Stimulated activated memory B cell treated with anti-CD40 and anti-IgM and Interleukin-4, amounts not matched to agents 10 μg/mL and 1 μg/mL and 100 μg/mL, for 72 hours (primary cell): ENCODE results near the gene DAPK1.

ENCODE experiments used
- ATAC-seq: fragments of 150-1000 bp; cut with Tn5 transposase; 2 replicates; pipeline ENCODE4 v1.10.0; 2021
- H3K27ac Mint-ChIP-seq: one replicate; pipeline ENCODE4 v1.8.0; 2022; ENCODE audit warnings: mild to moderate bottlenecking, mixed read lengths
- H3K27me3 Mint-ChIP-seq: one replicate; pipeline ENCODE4 v1.8.0; 2022; ENCODE audit warnings: mixed read lengths
- H3K36me3 Mint-ChIP-seq: one replicate; pipeline ENCODE4 v1.8.0; 2022; ENCODE audit warnings: mixed read lengths
- H3K4me1 Mint-ChIP-seq: one replicate; pipeline ENCODE4 v1.8.0; 2022; ENCODE audit warnings: mixed read lengths
- H3K4me3 Mint-ChIP-seq: one replicate; pipeline ENCODE4 v1.8.0; 2022; ENCODE audit warnings: mild to moderate bottlenecking, moderate library complexity, mixed read lengths
- H3K9me3 Mint-ChIP-seq: one replicate; pipeline ENCODE4 v1.8.0; 2022; ENCODE audit warnings: mixed read lengths

DAPK1 gene

DNA sequence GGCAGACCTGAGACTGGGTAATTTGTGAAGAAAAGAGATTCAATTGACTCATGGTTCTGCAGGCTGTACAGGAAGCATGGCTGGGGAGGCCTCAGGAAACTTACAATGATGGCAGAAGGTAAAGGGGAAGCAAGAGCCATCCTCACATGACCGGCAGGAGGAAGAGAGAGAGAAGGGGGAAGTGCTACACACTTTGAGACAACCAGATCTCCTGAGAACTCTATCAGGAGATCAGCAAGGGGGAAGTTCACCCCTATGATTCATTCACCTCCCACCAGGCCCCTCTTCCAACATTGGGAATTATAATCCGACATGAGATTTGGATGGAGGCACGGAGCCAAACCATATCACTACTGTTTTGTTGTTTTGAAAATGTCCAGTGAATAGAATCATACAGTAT lies 110.2 kb downstream of the DAPK1 start:
- H3K4me1 Mint-ChIP-seq = no peaks in the 10 kb centered on the region
- peaks cover 8% of the 10 kb centered on the region for H3K9me3 Mint-ChIP-seq
- H3K36me3 Mint-ChIP-seq = no peaks in the 10 kb centered on the region
- no peak for ATAC-seq
- no peak overlapping the region for H3K4me3 Mint-ChIP-seq
- H3K27me3 Mint-ChIP-seq = no peaks in the 10 kb centered on the region
- no peak overlapping the region for H3K27ac Mint-ChIP-seq

DNA sequence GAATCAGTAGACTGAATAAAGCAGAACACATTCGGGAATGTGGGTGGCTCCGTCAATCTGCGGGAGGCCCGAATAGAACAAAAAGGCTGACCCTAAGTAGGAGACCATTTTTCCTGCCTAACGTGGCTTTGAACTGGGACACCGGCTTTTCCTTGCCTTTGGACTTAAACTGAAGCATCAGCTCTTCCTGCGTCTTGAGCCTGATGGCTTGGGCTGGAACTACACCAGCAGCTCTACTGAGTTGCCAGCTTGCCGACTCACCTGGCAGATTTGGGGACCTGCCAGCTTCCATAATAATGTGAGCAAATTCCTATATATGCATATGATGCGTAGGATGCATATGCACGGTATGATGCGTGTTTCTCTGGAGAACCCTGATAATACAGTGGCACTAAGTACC lies 111.3 kb downstream of the DAPK1 start:
- Mint-ChIP-seq H3K27me3 (no peaks in the 10 kb centered on the region), H3K36me3 (no peaks in the 10 kb centered on the region), H3K4me3 (no peak overlapping the region), H3K9me3 (peaks cover 8% of the 10 kb centered on the region), H3K4me1 (no peaks in the 10 kb centered on the region), H3K27ac (no peak overlapping the region)
- no peak for ATAC-seq

DNA sequence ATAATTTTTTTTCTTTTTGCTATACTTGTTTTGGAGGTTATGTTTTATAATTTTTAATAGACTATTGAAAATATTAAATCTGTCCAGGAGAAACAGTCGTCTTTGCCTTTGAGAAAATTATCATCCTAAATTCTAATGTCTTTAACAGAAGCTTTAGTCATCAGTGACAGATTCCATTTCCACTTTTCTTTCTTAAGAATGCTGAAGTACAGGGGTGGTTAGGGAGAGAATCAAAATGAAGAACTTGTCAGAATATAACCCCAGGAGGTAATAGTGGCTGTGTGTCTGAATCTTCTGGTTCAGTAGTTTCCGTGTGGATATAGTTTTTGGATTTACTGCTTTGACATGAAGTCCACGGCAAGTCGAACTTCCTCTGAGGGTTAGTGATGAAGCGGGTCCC lies 111.8 kb downstream of the DAPK1 start:
- Mint-ChIP-seq H3K4me1 (no peaks in the 10 kb centered on the region), H3K4me3 (no peak overlapping the region), H3K27ac (no peak overlapping the region), H3K27me3 (peaks cover 1% of the 10 kb centered on the region), H3K36me3 (no peaks in the 10 kb centered on the region), H3K9me3 (peaks cover 8% of the 10 kb centered on the region)
- ATAC-seq = no peak

DNA sequence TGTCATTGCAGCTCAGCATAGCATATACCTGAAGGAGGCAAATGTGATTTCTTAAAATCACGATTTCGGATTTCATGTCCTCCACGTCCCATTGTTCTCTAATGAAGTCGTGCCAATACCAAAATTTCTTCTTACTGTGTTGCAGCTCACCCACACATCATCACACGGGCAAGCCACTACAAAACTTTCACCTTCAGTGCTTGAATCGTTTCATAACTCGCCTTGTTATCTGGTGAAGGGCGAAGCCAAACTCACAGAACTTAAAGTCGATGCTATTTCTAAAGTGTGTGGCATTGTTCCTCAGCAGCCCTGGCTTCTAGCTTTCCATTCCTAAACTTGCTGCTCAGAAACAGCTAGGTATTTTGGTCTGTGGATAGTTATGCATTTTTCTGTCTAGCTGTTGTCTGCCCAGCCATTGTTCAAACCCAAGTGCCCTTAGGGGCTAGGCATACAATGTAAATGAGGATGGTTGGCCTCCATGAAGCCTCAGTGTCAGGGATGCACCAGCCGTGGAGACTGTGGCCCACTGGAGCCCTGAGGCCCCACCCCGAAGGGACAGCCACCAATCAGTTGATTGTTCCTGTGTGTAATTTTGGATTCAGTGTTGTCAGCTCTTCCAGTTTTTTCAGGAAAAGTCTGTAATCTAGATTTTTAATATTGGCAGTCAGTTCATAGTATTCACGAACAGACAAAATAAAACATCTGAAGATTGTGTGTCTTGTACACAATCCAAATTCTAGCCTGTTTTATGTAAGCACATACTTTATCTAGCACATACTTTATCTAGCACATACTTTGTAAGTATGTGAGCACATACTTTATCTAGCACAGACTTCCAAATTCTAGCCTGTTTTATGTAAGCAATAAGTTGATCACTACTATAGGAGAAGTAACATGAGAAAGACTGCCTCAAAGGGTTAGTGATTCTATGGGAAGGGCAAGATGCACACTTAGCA lies 112.8 kb downstream of the DAPK1 start:
- no peak overlapping the region for H3K4me3 Mint-ChIP-seq
- peaks cover 8% of the 10 kb centered on the region for H3K9me3 Mint-ChIP-seq
- no peaks in the 10 kb centered on the region for H3K36me3 Mint-ChIP-seq
- no peak for ATAC-seq
- no peaks in the 10 kb centered on the region for H3K4me1 Mint-ChIP-seq
- H3K27me3 Mint-ChIP-seq = peaks cover 6% of the 10 kb centered on the region
- no peak overlapping the region for H3K27ac Mint-ChIP-seq

DNA sequence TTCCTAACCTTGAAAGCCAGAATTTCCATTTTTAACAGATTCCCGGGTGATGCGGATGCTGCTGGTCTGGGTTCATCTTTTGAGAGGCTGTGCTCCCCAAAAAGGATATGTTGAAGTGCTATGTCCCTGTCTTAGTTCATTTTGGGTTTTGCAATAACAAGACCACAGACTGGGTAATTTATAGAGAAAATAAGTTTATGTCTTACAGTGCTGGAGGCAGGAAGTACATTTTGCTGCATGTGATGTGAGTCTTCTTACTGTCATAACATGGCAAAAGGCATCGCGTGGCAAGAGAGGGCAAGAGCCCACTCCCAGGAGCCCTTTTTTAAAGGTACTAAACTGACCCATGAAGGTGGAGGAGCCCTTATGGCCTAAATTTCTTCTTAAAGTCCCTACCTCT lies 114.1 kb downstream of the DAPK1 start:
- H3K27ac Mint-ChIP-seq = no peak overlapping the region
- peaks cover 6% of the 10 kb centered on the region for H3K9me3 Mint-ChIP-seq
- no peak overlapping the region for H3K4me3 Mint-ChIP-seq
- H3K27me3 Mint-ChIP-seq = peaks cover 6% of the 10 kb centered on the region
- no peaks in the 10 kb centered on the region for H3K4me1 Mint-ChIP-seq
- no peak for ATAC-seq
- no peaks in the 10 kb centered on the region for H3K36me3 Mint-ChIP-seq

DNA sequence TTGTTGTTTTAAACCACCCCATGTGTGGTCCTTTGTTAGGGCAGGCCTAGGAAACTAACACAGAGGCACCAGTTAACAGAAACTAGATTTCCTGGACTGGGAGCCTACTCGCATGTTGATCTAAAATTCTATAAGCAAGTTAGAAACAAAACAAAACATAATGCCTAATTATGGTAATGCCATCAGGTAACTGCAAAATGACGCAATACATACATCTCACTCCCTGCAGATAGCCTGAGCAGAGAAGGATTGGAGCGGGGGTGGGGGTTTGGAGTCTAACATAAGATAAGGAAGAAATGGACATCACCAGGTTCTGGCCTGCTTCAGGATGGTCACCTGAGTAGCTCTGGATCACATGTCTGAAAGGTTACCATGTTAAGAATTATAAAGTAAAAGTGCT lies 114.9 kb downstream of the DAPK1 start:
- no peaks in the 10 kb centered on the region for H3K36me3 Mint-ChIP-seq
- H3K9me3 Mint-ChIP-seq = peaks cover 5% of the 10 kb centered on the region
- H3K27ac Mint-ChIP-seq = no peak overlapping the region
- H3K4me1 Mint-ChIP-seq = no peaks in the 10 kb centered on the region
- peaks cover 6% of the 10 kb centered on the region for H3K27me3 Mint-ChIP-seq
- H3K4me3 Mint-ChIP-seq = no peak overlapping the region
- no peak for ATAC-seq

DNA sequence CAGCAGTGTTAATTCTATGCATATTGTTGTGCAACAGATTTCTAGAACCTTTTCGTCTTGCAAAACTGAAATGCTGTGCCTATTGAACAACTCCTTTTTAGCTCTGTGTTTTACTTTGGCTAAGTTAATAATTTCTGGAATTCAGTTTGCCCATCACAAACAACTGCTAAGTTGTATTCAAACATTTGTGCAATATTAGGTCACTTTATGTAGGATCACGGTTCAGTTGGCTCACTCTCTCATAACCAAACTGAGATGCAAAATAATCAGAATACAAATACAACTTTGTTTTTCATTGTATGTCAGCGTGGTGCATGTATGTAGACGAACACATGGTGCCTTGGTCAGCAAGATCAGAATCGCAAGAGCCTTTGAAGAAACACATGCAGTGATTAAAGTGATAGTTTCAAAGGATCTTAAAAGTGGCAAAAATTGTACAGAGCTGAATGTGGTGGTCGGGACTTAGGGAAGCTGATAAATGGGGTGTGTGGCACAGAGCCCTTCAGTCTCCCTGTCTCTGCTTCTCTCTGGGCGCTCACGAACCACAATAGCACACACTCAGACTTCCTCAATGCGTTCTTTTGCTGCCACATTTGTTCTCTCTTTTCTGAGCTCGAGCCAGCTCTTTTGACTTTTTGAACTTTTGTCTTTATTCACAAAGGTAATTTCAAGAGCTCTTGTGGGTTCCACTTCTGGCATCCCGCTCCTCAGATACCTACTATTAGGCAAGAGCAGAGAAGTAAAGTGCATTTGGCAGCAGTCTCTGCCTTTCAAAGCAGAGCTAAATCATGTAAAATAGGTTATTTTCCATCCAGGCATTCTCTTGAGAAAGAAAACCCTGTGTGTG lies 115.8 kb downstream of the DAPK1 start:
- Mint-ChIP-seq H3K27ac (no peak overlapping the region), H3K27me3 (peaks cover 6% of the 10 kb centered on the region), H3K4me1 (no peaks in the 10 kb centered on the region), H3K36me3 (no peaks in the 10 kb centered on the region), H3K9me3 (peaks cover 5% of the 10 kb centered on the region), H3K4me3 (no peak overlapping the region)
- ATAC-seq = no peak

DNA sequence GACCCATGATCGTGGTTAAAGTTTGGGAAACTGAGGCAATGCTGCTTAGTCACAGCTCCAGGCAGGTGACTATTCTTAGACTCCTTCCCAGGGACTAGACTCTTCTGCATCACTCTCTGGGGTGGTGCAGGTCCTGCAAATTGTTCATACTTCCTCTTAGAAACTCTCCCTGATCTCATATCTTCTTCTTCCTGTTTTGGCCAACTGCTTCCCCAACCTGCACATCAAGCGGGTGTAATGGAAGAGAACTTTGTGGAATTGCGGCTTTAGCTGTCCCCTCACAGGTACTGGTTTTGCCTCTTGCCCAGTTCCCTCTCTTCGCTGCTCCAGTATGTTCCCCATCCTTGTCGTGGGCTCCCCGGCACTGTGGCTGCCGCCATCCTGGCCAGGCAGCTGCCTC lies 116.7 kb downstream of the DAPK1 start:
- H3K4me1 Mint-ChIP-seq = no peaks in the 10 kb centered on the region
- no peaks in the 10 kb centered on the region for H3K36me3 Mint-ChIP-seq
- ATAC-seq = no peak
- no peak overlapping the region for H3K4me3 Mint-ChIP-seq
- H3K27me3 Mint-ChIP-seq = peaks cover 6% of the 10 kb centered on the region
- peaks cover 8% of the 10 kb centered on the region for H3K9me3 Mint-ChIP-seq
- no peak overlapping the region for H3K27ac Mint-ChIP-seq

DNA sequence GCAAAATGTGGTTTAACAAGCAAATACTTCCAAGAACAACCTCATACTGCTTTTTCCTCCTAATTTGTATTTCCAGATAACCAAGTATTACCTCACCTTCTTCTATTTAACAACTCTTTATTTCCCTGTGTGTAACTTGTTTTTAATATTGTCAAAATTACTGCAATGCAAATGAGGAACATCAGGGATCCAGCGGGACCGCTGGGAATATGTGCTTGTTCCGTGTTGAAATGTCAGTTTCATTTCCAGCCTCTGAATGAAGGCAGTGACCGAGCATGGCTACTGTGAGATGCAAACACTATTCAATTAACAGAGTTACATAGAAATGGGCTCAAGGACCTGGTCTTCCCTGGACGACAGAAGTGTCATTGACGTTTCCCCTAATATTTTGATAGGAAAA lies 117.5 kb downstream of the DAPK1 start:
- H3K4me3 Mint-ChIP-seq = no peak overlapping the region
- H3K27me3 Mint-ChIP-seq = peaks cover 6% of the 10 kb centered on the region
- H3K4me1 Mint-ChIP-seq = no peaks in the 10 kb centered on the region
- H3K27ac Mint-ChIP-seq = no peak overlapping the region
- H3K9me3 Mint-ChIP-seq = peaks cover 8% of the 10 kb centered on the region
- ATAC-seq = no peak
- no peaks in the 10 kb centered on the region for H3K36me3 Mint-ChIP-seq

DNA sequence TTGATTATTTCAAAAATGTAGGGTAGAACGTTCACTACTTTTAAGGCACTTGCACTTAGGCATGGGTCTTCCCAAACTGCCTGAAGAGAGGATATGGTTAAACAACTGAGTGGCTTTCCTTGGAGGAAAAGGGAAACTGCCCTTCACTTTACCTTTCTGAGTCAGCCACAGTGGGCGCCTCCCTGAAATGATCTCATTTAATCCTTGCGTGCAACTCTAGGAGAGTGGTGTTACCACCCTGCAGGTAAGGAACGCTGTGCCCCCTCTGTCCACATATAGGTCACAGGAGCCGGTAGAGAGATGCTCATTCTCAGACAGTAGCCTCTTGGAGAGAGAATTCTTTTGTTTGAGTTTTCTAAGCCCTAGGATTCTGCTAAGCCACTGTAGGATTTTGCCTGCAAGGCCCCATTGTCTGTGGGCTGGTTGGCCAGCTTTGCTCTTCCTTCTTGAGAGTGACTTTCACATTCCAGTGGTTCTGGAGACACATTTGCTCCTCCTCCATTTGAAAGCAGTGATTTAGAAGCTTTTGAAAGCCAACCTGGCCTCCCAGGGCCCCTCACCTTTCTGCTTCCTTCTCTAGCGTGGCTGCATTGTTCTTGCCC lies 118.0 kb downstream of the DAPK1 start:
- H3K4me3 Mint-ChIP-seq = no peak overlapping the region
- no peaks in the 10 kb centered on the region for H3K4me1 Mint-ChIP-seq
- peaks cover 8% of the 10 kb centered on the region for H3K9me3 Mint-ChIP-seq
- H3K27me3 Mint-ChIP-seq = peaks cover 6% of the 10 kb centered on the region
- ATAC-seq = no peak
- H3K36me3 Mint-ChIP-seq = no peaks in the 10 kb centered on the region
- H3K27ac Mint-ChIP-seq = no peak overlapping the region

DNA sequence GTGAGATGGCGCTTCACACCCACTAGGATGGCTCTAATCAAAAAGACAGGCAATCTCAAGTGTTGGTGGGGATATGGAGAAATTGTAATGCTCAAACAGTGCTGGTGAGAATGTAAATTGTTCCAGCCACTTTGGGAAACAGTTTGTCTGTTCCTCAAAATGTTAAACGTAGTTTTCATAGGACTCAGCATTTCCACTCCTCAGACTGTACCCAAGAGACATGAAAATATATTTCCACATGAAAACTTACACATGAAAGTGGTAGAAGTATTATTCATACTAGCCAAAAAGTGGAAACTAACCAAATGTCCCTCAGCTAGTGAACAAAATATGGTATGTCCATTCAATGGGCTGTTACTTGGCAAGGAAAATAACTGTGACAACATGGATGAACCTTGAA lies 120.6 kb downstream of the DAPK1 start:
- H3K4me1 Mint-ChIP-seq = no peaks in the 10 kb centered on the region
- H3K36me3 Mint-ChIP-seq = no peaks in the 10 kb centered on the region
- H3K27me3 Mint-ChIP-seq = peaks cover 16% of the 10 kb centered on the region
- no peak for ATAC-seq
- no peak overlapping the region for H3K4me3 Mint-ChIP-seq
- H3K9me3 Mint-ChIP-seq = peaks cover 8% of the 10 kb centered on the region
- no peak overlapping the region for H3K27ac Mint-ChIP-seq

DNA sequence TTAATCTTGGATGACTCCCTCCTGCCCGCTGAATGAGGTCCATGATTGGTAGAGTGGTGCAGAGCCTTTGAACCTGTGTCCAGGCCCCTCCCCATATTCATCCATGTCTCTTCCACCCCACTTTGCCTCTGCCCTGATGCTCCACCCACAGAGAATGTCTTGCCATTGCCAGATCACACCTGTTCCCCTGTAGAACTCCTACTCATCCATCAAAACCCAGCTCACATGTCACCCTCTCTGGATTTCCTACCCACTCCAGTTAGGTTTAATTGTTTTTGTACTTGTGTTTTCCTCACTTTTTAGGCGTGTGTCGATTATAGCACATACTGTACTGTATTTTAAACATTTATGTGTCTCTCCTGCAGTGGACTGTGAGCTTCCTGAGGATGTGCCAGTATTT lies 121.3 kb downstream of the DAPK1 start:
- ATAC-seq = no peak
- no peaks in the 10 kb centered on the region for H3K4me1 Mint-ChIP-seq
- peaks cover 16% of the 10 kb centered on the region for H3K27me3 Mint-ChIP-seq
- peaks cover 8% of the 10 kb centered on the region for H3K9me3 Mint-ChIP-seq
- no peaks in the 10 kb centered on the region for H3K36me3 Mint-ChIP-seq
- no peak overlapping the region for H3K4me3 Mint-ChIP-seq
- H3K27ac Mint-ChIP-seq = no peak overlapping the region

DNA sequence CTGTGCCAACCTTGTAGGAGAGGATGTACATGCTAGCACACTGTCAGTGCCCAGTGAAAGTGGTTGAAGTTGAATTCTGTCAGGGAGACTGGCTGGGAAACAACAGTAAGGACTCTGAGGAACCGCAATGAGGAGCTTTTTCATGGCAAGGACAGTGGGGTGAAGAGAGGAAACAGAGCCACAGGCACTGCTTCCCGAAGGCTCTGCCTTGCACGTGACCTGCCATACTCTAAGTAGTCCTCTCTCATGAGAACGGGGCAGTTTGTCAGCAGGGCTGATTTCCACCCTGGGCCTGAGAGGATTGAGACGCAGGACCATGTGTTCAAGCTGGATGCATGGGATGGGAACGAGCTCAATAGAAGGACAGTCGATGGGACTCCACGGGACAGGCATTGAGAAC lies 121.7 kb downstream of the DAPK1 start:
- H3K4me1 Mint-ChIP-seq = no peaks in the 10 kb centered on the region
- H3K9me3 Mint-ChIP-seq = peaks cover 8% of the 10 kb centered on the region

DNA sequence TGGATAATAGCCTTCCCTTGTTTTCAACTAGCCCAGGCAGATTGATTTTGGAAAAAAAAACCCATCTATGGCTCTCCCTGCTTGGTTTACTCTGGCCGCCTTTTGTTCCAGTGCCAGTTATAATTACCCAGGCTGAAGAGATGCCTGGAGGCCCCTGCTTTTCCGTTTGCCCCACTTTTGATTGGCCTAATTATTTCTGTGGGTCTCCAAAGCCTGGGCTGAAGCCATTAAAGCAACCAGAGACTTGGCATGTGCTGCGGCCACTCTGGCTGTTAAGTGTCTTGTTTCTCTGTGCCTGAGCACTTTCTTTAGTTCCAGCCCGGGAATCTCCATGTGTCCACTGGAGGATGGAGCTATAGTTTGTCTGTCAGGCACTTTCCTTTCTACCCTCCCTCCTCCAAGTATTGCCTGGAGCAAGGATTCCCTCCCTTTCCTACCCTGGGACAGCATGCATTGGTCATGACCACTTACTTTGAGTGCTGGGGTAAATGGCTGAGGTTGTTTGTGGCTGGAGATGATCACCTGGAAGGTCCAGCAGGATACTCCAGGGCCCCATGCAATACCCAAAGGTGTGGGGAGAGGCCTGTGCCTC lies 123.2 kb downstream of the DAPK1 start:
- Mint-ChIP-seq H3K4me1 (no peaks in the 10 kb centered on the region), H3K27me3 (peaks cover 9% of the 10 kb centered on the region), H3K27ac (no peak overlapping the region), H3K36me3 (no peaks in the 10 kb centered on the region), H3K9me3 (peaks cover 8% of the 10 kb centered on the region), H3K4me3 (no peak overlapping the region)
- no peak for ATAC-seq

More for the DNA sequence above, 121.7 kb downstream of the DAPK1 start:
- H3K4me3 Mint-ChIP-seq = no peak overlapping the region
- ATAC-seq = no peak
- H3K27ac Mint-ChIP-seq = no peak overlapping the region
- H3K27me3 Mint-ChIP-seq = peaks cover 16% of the 10 kb centered on the region
- H3K36me3 Mint-ChIP-seq = no peaks in the 10 kb centered on the region

DNA sequence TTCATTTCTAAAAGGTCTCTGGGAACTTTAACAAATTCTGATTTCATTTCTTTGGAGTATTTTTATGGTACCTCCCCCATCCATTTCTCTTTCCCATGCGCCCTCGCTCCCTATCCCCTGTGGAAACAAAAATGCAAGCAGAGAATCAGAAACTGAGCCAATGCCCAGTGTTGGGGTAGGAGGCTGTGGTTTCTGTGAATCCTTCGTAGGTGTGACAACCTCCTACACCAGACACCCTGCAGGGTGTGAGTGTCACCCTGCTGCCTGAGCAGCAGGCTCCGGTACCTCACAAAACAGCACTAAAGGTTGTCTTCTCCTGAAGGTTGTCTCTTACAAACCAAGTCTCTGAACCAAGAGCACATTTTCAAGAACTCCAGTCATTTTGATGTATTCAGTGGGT lies 124.4 kb downstream of the DAPK1 start:
- ATAC-seq = no peak
- H3K36me3 Mint-ChIP-seq = no peaks in the 10 kb centered on the region

More for the DNA sequence above, 124.4 kb downstream of the DAPK1 start:
- Mint-ChIP-seq H3K27ac (no peak overlapping the region), H3K27me3 (peaks cover 9% of the 10 kb centered on the region), H3K4me1 (no peaks in the 10 kb centered on the region), H3K9me3 (peaks cover 8% of the 10 kb centered on the region), H3K4me3 (no peak overlapping the region)
